Endothelial cell of umbilical vein (primary cell): ENCODE data around the gene CCNG2. TPM values are rescaled to one million over a fixed set of nuclear protein-coding genes. Genes with fewer than 3 reads are reported as not detected.

Experiments used
- BruUV-seq: library from RNA; stranded (reverse); fragments of 400-500 nt; replicated peaks from 2 replicates; lab custom pipeline; 2021; lab: Mats Ljungman, UMichigan
- CTCF ChIA-PET: fragments of 300-600, 350-600 bp; sonication (Branson Sonifier 250); formaldehyde crosslinking; loops from one replicate; lab custom pipeline; 2021; ENCODE audit warnings: antibody characterized with exemption, inconsistent platforms; lab: Charles Lee
- POLR2A ChIA-PET: fragments of 300-600, 350-600 bp; sonication (Branson Sonifier 250); formaldehyde crosslinking; loops from one replicate; lab custom pipeline; 2021; ENCODE audit warnings: antibody characterized with exemption, inconsistent platforms; lab: Charles Lee
- DNase-seq: peaks from one replicate; pipeline ENCODE4 v3.0.0-alpha.2; 2011; ENCODE audit warnings: low read depth, low spot score
- FAIRE-seq: peaks from 2 replicates; lab custom pipeline; 2011; peaks lifted over from hg19 to GRCh38; lab: Jason Lieb, UNC
- H2AFZ ChIP-seq: 2 replicates; pipeline ENCODE4 v1.6.0; 2012; ENCODE audit warnings: low read depth, low read length, control low read depth, inconsistent platforms
- H3K27ac ChIP-seq: 2 replicates; pipeline ENCODE4 v1.5.1; 2011; ENCODE audit warnings: low read depth, mild to moderate bottlenecking, control low read depth, low read length, moderate library complexity; ENCODE audit not compliant: insufficient read depth
- H3K27me3 ChIP-seq, 2 experiments: 2 replicates each; pipeline versions ENCODE4 v1.6.0 to v1.6.1; 2011; ENCODE audit warnings: low read length in 2 of 2, mixed read lengths in 1 of 2; ENCODE audit not compliant: control insufficient read depth in 2 of 2, insufficient read depth in 2 of 2
- H3K36me3 ChIP-seq, 2 experiments: 2 replicates in 1 of 2; 3 replicates in 1 of 2; pipeline ENCODE4 v1.5.1; 2011; ENCODE audit warnings: low read length in 2 of 2, mild to moderate bottlenecking in 1 of 2, moderate library complexity in 1 of 2; ENCODE audit not compliant: control insufficient read depth in 2 of 2, insufficient read depth in 2 of 2; ENCODE audit errors: extremely low read depth in 1 of 2
- H3K4me1 ChIP-seq: 3 replicates; pipeline ENCODE4 v1.5.1; 2011; ENCODE audit warnings: mild to moderate bottlenecking, low read length; ENCODE audit not compliant: control insufficient read depth, insufficient read depth; ENCODE audit errors: extremely low read depth
- H3K4me2 ChIP-seq: 2 replicates; pipeline ENCODE4 v1.6.1; 2011; ENCODE audit warnings: low read length, control low read depth, mixed read lengths; ENCODE audit not compliant: insufficient read depth
- H3K4me3 ChIP-seq, 3 experiments: fragments of 200-600 bp in 1 of 3; sonication (generic), shearing (Covaris generic) in 1 of 3; replicated peaks in 1 of 3; 2 replicates each; pipeline ENCODE4 v1.5.1; 2011 to 2016; ENCODE audit warnings: control low read depth in 3 of 3, low read length in 3 of 3, mild to moderate bottlenecking in 2 of 3, inconsistent platforms in 1 of 3, low read depth in 1 of 3, moderate library complexity in 1 of 3; ENCODE audit not compliant: insufficient read depth in 1 of 3
- H3K79me2 ChIP-seq: 2 replicates; pipeline ENCODE4 v1.6.0; 2012; ENCODE audit warnings: low read length, inconsistent platforms; ENCODE audit not compliant: control insufficient read depth, insufficient read depth
- H3K9ac ChIP-seq: replicated peaks from 2 replicates; pipeline ENCODE3; 2011; ENCODE audit warnings: low read length, control low read depth; ENCODE audit not compliant: insufficient read depth; ENCODE audit errors: extremely low read depth
- H3K9me1 ChIP-seq: replicated peaks from 3 replicates; pipeline ENCODE4 v1.6.0; 2011; ENCODE audit warnings: mild to moderate bottlenecking, low read length; ENCODE audit not compliant: control insufficient read depth, insufficient read depth; ENCODE audit errors: extremely low read depth
- H3K9me3 ChIP-seq: replicated peaks from 2 replicates; pipeline ENCODE4 v1.5.1; 2012; ENCODE audit warnings: low read length, inconsistent platforms; ENCODE audit not compliant: control insufficient read depth, insufficient read depth
- H4K20me1 ChIP-seq: replicated peaks from 2 replicates; pipeline ENCODE3; 2011; ENCODE audit warnings: mild to moderate bottlenecking, low read length; ENCODE audit not compliant: control insufficient read depth, insufficient read depth; ENCODE audit errors: extremely low read depth
- CTCF ChIP-seq, 2 donors: IDR thresholded peaks; 1 replicate in 1 of 2; 2 replicates in 1 of 2; pipeline ENCODE4 v1.5.1; 2011; ENCODE audit warnings: low read length in 2 of 2, mild to moderate bottlenecking in 2 of 2, moderate library complexity in 2 of 2, control low read depth in 1 of 2, inconsistent platforms in 1 of 2, low read depth in 1 of 2; ENCODE audit not compliant: insufficient read depth in 1 of 2; ENCODE audit errors: extremely low read depth in 1 of 2
- EZH2 ChIP-seq: IDR thresholded peaks from 2 replicates; pipeline ENCODE4 v1.6.1; 2012; ENCODE audit warnings: borderline replicate concordance, low read depth, mild to moderate bottlenecking, moderate library complexity, low read length, inconsistent platforms; ENCODE audit not compliant: severe bottlenecking
- FOS ChIP-seq: IDR thresholded peaks from 2 replicates; pipeline ENCODE4 v1.6.1; 2011; ENCODE audit warnings: mild to moderate bottlenecking, low read length, moderate library complexity, borderline replicate concordance; ENCODE audit not compliant: insufficient read depth
- GATA2 ChIP-seq: IDR thresholded peaks from 2 replicates; pipeline ENCODE4 v1.7.0; 2011; ENCODE audit warnings: low read depth, mild to moderate bottlenecking, moderate library complexity, mixed read lengths, low read length; ENCODE audit not compliant: insufficient read length, insufficient read depth
- JUN ChIP-seq: IDR thresholded peaks from 2 replicates; pipeline ENCODE4 v1.6.1; 2011; ENCODE audit warnings: borderline replicate concordance, low read depth; ENCODE audit not compliant: insufficient read length, insufficient read depth
- MAX ChIP-seq: IDR thresholded peaks from 2 replicates; pipeline ENCODE4 v1.6.1; 2011; ENCODE audit not compliant: insufficient read depth, insufficient read length
- MYC ChIP-seq: IDR thresholded peaks from one replicate; pipeline ENCODE4 v1.6.1; 2011; ENCODE audit warnings: mild to moderate bottlenecking, low read depth, low read length
- POLR2A ChIP-seq: IDR thresholded peaks from 2 replicates; pipeline ENCODE4 v1.6.1; 2012; ENCODE audit warnings: low read depth, mild to moderate bottlenecking, control low read depth, low read length
- POLR2AphosphoS5 ChIP-seq: IDR thresholded peaks from 2 replicates; pipeline ENCODE4 v1.6.1; 2012; ENCODE audit warnings: low read depth, mild to moderate bottlenecking, control low read depth, low read length, moderate library complexity; ENCODE audit not compliant: insufficient read depth
- dilution Hi-C: fragments of 300-500 bp; cut with MboI; formaldehyde crosslinking; loops from one replicate; pipeline ENCODE4 v1.15.0; 2019; ENCODE audit warnings: low sequenced_read_pairs; ENCODE audit not compliant: extremely low pct_ligation_motif_present
- intact Hi-C: fragments of 100-400 bp; cut with micrococcal nuclease; formaldehyde crosslinking; loops from one replicate; pipeline ENCODE4 v1.10.0; 2022
- polyA plus RNA-seq, 4 experiments: library from polyadenylated mRNA; depleted of rRNA in 3 of 4; stranded (reverse) in 3 of 4; unstranded in 1 of 4; fragments of >200 nt; gene quantifications; 2 replicates each; pipeline versions ENCODE4 v1.2.1 to v1.2.3, GENCODE V29; 2011 to 2012; ENCODE audit warnings: missing spikeins in 1 of 4
- total RNA-seq: library from RNA; stranded (reverse); gene quantifications from 2 replicates; pipeline ENCODE4 v1.2.3, GENCODE V29; 2021

Gene CCNG2
- total and polyA plus RNA-seq, 2 donors (not counting 3 experiments of a cell fraction or from before 2014, with no cell fraction given), result 7.9 to 28.3 TPM

GRCh38 chr4:77204621-77205020, 47.6 kb downstream of the CCNG2 start:
- Histone ChIP-seq H3K4me3 (no peak overlapping the region), H3K4me2 (no peak overlapping the region), H2AFZ (no peak overlapping the region), H3K27ac (no peak overlapping the region), H3K9me1 (no peaks in the 10 kb centered on the region), H3K4me1 (no peaks in the 10 kb centered on the region), H4K20me1 (no peaks in the 10 kb centered on the region), H3K36me3 (no peaks in the 10 kb centered on the region), H3K79me2 (no peaks in the 10 kb centered on the region), H3K9ac (no peak overlapping the region), H3K9me3 (no peaks in the 10 kb centered on the region), H3K27me3 (peaks cover 54 to 57% of the 10 kb centered on the region in 2 experiments)
- ChIA-PET CTCF (interaction anchor here (1.1 to 5.9 kb wide), 11 partner anchors 16 to 773 kb away, joined by 3 to 171 read pairs (median 18); no protein-coding TSS in a partner anchor), POLR2A (no interaction called here)
- intact Hi-C loops, result loop anchor here (5.0 kb wide), 1 partner anchor 82 kb away; no protein-coding TSS in a partner anchor
- no peak for TF ChIP-seq EZH2
- TF ChIP-seq POLR2A, result no peak
- TF ChIP-seq GATA2, result no peak
- TF ChIP-seq MAX, result no peak
- FAIRE-seq (no peak), DNase-seq (no peak)
- dilution Hi-C loops, result no loop called here
- no TSS peak for BruUV-seq

GRCh38 chr4:77209012-77209411, 52.0 kb downstream of the CCNG2 start:
- peaks cover 39 to 53% of the 10 kb centered on the region in 2 experiments for H3K27me3 ChIP-seq
- H2AFZ ChIP-seq, result no peak overlapping the region
- H4K20me1 ChIP-seq, result no peaks in the 10 kb centered on the region
- no TSS peak for BruUV-seq
- ChIA-PET CTCF (interaction anchor here (1.2 kb wide), 1 partner anchor 15 kb away, joined by 3 read pairs; no protein-coding TSS in a partner anchor), POLR2A (no interaction called here)
- H3K4me1 ChIP-seq, result no peaks in the 10 kb centered on the region
- no peaks in the 10 kb centered on the region for H3K9me3 ChIP-seq
- no peak for TF ChIP-seq CTCF (IDR thresholded peaks at IDR 0.05; ENCODE audit: extremely low read depth in 1 of 2, insufficient read depth in 1 of 2, low read depth in 1 of 2, low read length in 2 of 2)
- no peak for TF ChIP-seq GATA2
- TF ChIP-seq POLR2AphosphoS5, result no peak
- TF ChIP-seq JUN, result no peak
- TF ChIP-seq EZH2, result no peak
- no peak for TF ChIP-seq FOS
- no peak for TF ChIP-seq POLR2A
- TF ChIP-seq MAX, result no peak
- TF ChIP-seq MYC, result no peak
- dilution Hi-C loops, result no loop called here
- no peak overlapping the region for H3K4me3 ChIP-seq
- H3K27ac ChIP-seq, result no peak overlapping the region
- H3K9ac ChIP-seq, result no peak overlapping the region
- H3K36me3 ChIP-seq, result no peaks in the 10 kb centered on the region
- FAIRE-seq (no peak), DNase-seq (no peak)
- H3K9me1 ChIP-seq, result no peaks in the 10 kb centered on the region
- intact Hi-C loops, result no loop called here
- no peak overlapping the region for H3K4me2 ChIP-seq
- no peaks in the 10 kb centered on the region for H3K79me2 ChIP-seq
